Measurements from ENCODE around the gene DUS1L.

DUS1L gene

DNA sequence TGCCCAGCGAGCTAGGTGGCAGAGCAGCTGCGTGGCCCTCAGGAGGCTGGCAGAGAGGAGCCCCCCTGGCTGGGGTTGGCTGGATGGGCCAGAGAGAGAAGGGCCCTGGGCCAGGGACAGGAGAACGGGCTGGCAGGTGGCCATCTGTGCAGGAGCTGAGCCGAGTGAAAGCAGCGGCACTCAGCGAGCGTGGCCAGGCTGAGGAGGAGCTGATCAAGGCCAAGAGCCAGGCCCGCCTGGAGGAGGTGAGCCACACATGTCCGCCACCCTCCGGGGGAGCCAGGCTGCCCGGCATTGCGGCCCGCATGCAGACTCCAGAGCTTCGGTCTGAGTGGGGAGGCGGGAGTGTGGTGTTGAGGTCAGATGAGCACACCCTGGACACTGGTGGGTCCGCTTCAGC, 36.2 kb downstream of the DUS1L start:
- TF ChIP-seq ISL1 (CRISPR knock-in tag; IDR thresholded peaks at IDR 0.05) (no peak), PPARA (CRISPR knock-in tag; IDR thresholded peaks at IDR 0.05; ENCODE audit: borderline replicate concordance) (no peak), OSR1 (CRISPR knock-in tag; IDR thresholded peaks at IDR 0.05) (no peak), ARNTL (CRISPR knock-in tag; IDR thresholded peaks at IDR 0.05; ENCODE audit: borderline replicate concordance, low read depth) (no peak), ZFP30 (CRISPR knock-in tag; IDR thresholded peaks at IDR 0.05) (no peak), RARB (CRISPR knock-in tag; IDR thresholded peaks at IDR 0.05) (no peak), CSDC2 (CRISPR knock-in tag; IDR thresholded peaks at IDR 0.05) (no peak), ZFP3 (CRISPR knock-in tag; IDR thresholded peaks at IDR 0.05) (no peak), TOX (CRISPR knock-in tag; IDR thresholded peaks at IDR 0.05; ENCODE audit: borderline replicate concordance) (no peak), BACH2 (CRISPR knock-in tag; IDR thresholded peaks at IDR 0.05; ENCODE audit: borderline replicate concordance) (no peak)
- TF ChIP-seq, protein P1, sequence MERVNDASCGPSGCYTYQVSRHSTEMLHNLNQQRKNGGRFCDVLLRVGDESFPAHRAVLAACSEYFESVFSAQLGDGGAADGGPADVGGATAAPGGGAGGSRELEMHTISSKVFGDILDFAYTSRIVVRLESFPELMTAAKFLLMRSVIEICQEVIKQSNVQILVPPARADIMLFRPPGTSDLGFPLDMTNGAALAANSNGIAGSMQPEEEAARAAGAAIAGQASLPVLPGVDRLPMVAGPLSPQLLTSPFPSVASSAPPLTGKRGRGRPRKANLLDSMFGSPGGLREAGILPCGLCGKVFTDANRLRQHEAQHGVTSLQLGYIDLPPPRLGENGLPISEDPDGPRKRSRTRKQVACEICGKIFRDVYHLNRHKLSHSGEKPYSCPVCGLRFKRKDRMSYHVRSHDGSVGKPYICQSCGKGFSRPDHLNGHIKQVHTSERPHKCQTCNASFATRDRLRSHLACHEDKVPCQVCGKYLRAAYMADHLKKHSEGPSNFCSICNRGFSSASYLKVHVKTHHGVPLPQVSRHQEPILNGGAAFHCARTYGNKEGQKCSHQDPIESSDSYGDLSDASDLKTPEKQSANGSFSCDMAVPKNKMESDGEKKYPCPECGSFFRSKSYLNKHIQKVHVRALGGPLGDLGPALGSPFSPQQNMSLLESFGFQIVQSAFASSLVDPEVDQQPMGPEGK (CRISPR knock-in tag; IDR thresholded peaks at IDR 0.05; ENCODE audit: borderline replicate concordance) = no peak
- TF ChIP-seq, protein P2, sequence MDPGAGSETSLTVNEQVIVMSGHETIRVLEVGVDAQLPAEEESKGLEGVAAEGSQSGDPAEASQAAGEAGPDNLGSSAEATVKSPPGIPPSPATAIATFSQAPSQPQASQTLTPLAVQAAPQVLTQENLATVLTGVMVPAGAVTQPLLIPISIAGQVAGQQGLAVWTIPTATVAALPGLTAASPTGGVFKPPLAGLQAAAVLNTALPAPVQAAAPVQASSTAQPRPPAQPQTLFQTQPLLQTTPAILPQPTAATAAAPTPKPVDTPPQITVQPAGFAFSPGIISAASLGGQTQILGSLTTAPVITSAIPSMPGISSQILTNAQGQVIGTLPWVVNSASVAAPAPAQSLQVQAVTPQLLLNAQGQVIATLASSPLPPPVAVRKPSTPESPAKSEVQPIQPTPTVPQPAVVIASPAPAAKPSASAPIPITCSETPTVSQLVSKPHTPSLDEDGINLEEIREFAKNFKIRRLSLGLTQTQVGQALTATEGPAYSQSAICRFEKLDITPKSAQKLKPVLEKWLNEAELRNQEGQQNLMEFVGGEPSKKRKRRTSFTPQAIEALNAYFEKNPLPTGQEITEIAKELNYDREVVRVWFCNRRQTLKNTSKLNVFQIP (CRISPR knock-in tag; IDR thresholded peaks at IDR 0.05; ENCODE audit: borderline replicate concordance, low read depth) = no peak
- TF ChIP-seq, protein P3, sequence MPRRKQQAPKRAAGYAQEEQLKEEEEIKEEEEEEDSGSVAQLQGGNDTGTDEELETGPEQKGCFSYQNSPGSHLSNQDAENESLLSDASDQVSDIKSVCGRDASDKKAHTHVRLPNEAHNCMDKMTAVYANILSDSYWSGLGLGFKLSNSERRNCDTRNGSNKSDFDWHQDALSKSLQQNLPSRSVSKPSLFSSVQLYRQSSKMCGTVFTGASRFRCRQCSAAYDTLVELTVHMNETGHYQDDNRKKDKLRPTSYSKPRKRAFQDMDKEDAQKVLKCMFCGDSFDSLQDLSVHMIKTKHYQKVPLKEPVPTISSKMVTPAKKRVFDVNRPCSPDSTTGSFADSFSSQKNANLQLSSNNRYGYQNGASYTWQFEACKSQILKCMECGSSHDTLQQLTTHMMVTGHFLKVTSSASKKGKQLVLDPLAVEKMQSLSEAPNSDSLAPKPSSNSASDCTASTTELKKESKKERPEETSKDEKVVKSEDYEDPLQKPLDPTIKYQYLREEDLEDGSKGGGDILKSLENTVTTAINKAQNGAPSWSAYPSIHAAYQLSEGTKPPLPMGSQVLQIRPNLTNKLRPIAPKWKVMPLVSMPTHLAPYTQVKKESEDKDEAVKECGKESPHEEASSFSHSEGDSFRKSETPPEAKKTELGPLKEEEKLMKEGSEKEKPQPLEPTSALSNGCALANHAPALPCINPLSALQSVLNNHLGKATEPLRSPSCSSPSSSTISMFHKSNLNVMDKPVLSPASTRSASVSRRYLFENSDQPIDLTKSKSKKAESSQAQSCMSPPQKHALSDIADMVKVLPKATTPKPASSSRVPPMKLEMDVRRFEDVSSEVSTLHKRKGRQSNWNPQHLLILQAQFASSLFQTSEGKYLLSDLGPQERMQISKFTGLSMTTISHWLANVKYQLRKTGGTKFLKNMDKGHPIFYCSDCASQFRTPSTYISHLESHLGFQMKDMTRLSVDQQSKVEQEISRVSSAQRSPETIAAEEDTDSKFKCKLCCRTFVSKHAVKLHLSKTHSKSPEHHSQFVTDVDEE (CRISPR knock-in tag; IDR thresholded peaks at IDR 0.05) = no peak
- no peak for ATAC-seq

DNA sequence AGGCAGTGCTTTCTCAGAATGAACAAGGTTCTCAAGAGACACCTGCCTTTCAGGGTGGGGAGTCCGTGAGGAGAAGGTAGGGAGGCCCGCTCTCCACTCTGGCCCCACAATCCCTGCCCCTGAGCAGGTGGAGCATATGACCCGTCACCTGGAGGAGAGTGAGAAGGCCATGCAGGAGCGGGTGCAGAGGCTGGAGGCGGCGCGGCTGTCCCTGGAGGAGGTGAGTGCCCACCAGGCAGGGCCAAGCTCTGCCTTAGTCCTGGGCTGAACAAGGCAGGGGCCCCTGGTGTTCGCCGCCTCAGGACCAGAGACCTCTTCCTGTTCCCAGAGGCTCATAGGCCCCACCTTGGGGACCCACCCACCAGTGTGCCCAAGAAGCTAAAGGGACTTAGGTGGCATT, 36.6 kb downstream of the DUS1L start:
- no peak for TF ChIP-seq ARNTL (CRISPR knock-in tag; IDR thresholded peaks at IDR 0.05; ENCODE audit: borderline replicate concordance, low read depth)
- TF ChIP-seq ZNF8 (CRISPR knock-in tag; IDR thresholded peaks at IDR 0.05) = no peak
- TF ChIP-seq ZC3H10 (CRISPR knock-in tag; IDR thresholded peaks at IDR 0.05) = no peak
- no peak for TF ChIP-seq RARB (CRISPR knock-in tag; IDR thresholded peaks at IDR 0.05)
- no peak for TF ChIP-seq ZFP30 (CRISPR knock-in tag; IDR thresholded peaks at IDR 0.05)
- ATAC-seq = no peak

DNA sequence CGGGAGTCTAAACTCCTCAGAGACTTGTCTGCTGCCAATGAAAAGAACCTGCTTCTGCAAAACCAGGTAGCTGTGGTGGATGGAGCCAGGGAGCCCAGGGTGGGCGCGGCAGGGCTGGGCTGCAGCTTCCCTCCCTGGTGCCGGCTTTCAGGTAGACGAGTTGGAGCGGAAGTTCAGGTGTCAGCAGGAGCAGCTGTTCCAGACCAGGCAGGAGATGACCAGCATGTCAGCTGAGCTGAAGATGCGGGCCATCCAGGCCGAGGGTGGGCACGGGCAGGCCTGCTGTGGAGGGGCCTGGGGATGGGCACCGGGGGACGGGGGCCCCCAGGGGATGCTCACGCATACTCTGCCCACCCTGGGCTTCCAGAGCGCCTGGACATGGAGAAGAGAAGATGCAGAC, 37.4 kb downstream of the DUS1L start:
- ATAC-seq = no peak
- TF ChIP-seq TCF4 (CRISPR knock-in tag; IDR thresholded peaks at IDR 0.05; ENCODE audit: borderline replicate concordance) = no peak
- no peak for TF ChIP-seq RARB (CRISPR knock-in tag; IDR thresholded peaks at IDR 0.05)
- no peak for TF ChIP-seq ZFP30 (CRISPR knock-in tag; IDR thresholded peaks at IDR 0.05)
- TF ChIP-seq ZNF565 (CRISPR knock-in tag; conservative IDR thresholded peaks at IDR 0.05; ENCODE audit: low read depth) = no peak

DNA sequence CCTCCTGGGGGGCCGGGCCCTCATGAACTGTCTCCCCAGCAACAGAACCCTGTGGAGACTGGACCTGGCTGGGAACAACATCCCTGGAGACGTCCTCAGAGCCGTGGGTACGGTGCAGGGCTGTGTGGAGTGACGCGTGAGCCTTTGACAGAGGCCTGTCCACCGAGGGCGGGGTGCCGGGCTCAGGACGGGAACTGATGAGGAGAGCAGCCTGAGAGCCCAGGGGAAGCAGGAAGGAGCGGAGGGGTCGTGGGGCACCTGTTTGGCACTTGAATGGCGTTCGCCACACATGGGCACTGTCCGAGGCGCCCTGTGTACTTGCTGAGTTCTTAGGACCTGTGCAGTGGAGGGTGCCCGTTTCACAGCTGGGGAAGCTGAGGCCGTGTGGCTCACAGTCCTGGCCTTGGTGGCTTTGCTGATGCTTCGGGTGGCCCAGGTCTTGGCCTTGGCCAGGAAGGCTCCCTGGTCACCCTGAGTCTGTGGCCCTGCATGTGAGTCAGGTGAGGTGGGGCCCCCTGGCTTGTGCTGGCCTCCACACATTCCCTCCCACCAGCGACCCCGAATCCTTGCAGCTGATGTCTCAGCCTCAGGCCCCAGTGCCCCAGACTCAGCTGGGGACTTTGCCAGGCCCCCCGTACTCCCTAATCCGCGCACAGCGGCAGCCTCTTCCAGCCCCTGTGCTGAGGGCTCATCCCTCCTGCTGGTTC, 40.0 kb downstream of the DUS1L start:
- TF ChIP-seq SNAI2 (CRISPR knock-in tag; IDR thresholded peaks at IDR 0.05) = no peak
- ATAC-seq = no peak

DNA sequence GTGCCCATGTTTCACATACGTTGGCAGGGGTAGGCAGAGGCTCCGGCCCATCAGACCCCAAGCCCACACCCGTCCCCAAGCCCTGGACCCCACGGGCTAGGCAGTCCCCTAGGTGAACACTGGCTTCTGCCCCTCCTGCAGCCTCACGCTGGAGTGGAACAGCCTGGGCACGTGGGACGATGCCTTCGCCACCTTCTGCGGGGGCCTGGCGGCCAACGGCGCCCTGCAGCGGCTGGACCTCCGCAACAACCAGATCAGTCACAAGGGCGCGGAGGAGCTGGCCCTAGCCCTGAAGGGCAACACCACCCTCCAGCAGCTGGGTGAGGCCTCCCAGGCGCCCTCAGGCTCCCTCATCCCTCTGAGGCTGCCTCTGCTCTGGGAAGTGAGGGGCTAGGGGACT, 40.7 kb downstream of the DUS1L start:
- TF ChIP-seq ZNF565 (CRISPR knock-in tag; conservative IDR thresholded peaks at IDR 0.05; ENCODE audit: low read depth) (no peak), RARB (CRISPR knock-in tag; IDR thresholded peaks at IDR 0.05) (no peak), ZNF8 (CRISPR knock-in tag; IDR thresholded peaks at IDR 0.05) (no peak), ZFP3 (CRISPR knock-in tag; IDR thresholded peaks at IDR 0.05) (no peak), ZFP30 (CRISPR knock-in tag; IDR thresholded peaks at IDR 0.05) (no peak)
- TF ChIP-seq, protein P2 (CRISPR knock-in tag; IDR thresholded peaks at IDR 0.05; ENCODE audit: borderline replicate concordance, low read depth) = no peak
- TF ChIP-seq, protein P4, sequence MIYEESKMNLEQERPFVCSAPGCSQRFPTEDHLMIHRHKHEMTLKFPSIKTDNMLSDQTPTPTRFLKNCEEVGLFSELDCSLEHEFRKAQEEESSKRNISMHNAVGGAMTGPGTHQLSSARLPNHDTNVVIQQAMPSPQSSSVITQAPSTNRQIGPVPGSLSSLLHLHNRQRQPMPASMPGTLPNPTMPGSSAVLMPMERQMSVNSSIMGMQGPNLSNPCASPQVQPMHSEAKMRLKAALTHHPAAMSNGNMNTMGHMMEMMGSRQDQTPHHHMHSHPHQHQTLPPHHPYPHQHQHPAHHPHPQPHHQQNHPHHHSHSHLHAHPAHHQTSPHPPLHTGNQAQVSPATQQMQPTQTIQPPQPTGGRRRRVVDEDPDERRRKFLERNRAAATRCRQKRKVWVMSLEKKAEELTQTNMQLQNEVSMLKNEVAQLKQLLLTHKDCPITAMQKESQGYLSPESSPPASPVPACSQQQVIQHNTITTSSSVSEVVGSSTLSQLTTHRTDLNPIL (CRISPR knock-in tag; IDR thresholded peaks at IDR 0.05; ENCODE audit: low read depth) = no peak
- TF ChIP-seq, protein P1 (CRISPR knock-in tag; IDR thresholded peaks at IDR 0.05; ENCODE audit: borderline replicate concordance) = no peak
- ATAC-seq = no peak
